ENCODE data around the gene LVRN. TPM values are rescaled to one million over a fixed set of nuclear protein-coding genes. Genes with fewer than 3 reads are reported as not detected.
A peak's percentile ranks its signal among the peaks of the same experiment; 100 is the strongest.

LVRN gene
- total and polyA plus RNA-seq, 2 of the 13 experiments (the other 11 are each of a cell fraction or from before 2014, with no cell fraction given) = 0.09 to 0.20 TPM

DNA sequence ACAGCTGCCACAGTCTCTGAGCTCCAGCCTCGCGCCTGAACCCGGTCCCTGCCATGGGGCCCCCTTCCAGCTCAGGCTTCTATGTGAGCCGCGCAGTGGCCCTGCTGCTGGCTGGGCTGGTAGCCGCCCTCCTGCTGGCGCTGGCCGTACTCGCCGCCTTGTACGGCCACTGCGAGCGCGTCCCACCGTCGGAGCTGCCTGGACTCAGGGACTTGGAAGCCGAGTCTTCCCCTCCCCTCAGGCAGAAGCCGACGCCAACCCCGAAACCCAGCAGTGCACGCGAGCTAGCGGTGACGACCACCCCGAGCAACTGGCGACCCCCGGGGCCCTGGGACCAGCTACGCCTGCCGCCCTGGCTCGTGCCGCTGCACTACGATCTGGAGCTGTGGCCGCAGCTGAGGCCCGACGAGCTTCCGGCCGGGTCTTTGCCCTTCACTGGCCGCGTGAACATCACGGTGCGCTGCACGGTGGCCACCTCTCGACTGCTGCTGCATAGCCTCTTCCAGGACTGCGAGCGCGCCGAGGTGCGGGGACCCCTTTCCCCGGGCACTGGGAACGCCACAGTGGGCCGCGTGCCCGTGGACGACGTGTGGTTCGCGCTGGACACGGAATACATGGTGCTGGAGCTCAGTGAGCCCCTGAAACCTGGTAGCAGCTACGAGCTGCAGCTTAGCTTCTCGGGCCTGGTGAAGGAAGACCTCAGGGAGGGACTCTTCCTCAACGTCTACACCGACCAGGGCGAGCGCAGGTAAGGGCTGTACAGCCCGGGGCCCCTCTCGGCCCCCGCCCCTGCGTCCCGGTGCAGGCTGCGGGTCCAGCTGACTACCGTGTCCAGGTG, 509 bp downstream of the LVRN start (continued):
- TF ChIP-seq ZNF501 (CRISPR knock-in tag; IDR thresholded peaks at IDR 0.05) (no peak), NR1H2 (CRISPR knock-in tag; IDR thresholded peaks at IDR 0.05; ENCODE audit: borderline replicate concordance, low read depth) (no peak), MXD4 (CRISPR knock-in tag; IDR thresholded peaks at IDR 0.05) (no peak), ATF1 (CRISPR knock-in tag; IDR thresholded peaks at IDR 0.05) (no peak), HOXD1 (CRISPR knock-in tag; IDR thresholded peaks at IDR 0.05) (no peak), HOXA7 (CRISPR knock-in tag; IDR thresholded peaks at IDR 0.05) (no peak), SNRNP70 (IDR thresholded peaks at IDR 0.05; ENCODE audit: low read depth, low read length) (no peak), RXRA (CRISPR knock-in tag; IDR thresholded peaks at IDR 0.05) (no peak), HMG20B (CRISPR knock-in tag; conservative IDR thresholded peaks at IDR 0.05) (no peak)
- TF ChIP-seq, protein P1, sequence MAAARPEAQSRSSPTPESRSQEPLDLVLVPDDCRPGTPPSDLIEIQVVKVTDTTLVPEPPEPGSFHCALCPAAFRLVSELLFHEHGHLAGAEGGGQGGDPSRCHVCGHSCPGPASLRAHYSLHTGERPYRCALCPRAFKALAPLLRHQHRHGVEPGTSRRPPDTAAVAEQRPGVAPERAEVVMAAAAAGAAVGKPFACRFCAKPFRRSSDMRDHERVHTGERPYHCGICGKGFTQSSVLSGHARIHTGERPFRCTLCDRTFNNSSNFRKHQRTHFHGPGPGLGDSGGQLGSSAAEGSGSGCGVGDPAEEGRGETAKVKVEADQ (CRISPR knock-in tag; IDR thresholded peaks at IDR 0.05; ENCODE audit: borderline replicate concordance) = no peak
- TF ChIP-seq, protein P2, sequence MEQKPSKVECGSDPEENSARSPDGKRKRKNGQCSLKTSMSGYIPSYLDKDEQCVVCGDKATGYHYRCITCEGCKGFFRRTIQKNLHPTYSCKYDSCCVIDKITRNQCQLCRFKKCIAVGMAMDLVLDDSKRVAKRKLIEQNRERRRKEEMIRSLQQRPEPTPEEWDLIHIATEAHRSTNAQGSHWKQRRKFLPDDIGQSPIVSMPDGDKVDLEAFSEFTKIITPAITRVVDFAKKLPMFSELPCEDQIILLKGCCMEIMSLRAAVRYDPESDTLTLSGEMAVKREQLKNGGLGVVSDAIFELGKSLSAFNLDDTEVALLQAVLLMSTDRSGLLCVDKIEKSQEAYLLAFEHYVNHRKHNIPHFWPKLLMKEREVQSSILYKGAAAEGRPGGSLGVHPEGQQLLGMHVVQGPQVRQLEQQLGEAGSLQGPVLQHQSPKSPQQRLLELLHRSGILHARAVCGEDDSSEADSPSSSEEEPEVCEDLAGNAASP (CRISPR knock-in tag; IDR thresholded peaks at IDR 0.05; ENCODE audit: borderline replicate concordance) = no peak
- TF ChIP-seq, protein P3, sequence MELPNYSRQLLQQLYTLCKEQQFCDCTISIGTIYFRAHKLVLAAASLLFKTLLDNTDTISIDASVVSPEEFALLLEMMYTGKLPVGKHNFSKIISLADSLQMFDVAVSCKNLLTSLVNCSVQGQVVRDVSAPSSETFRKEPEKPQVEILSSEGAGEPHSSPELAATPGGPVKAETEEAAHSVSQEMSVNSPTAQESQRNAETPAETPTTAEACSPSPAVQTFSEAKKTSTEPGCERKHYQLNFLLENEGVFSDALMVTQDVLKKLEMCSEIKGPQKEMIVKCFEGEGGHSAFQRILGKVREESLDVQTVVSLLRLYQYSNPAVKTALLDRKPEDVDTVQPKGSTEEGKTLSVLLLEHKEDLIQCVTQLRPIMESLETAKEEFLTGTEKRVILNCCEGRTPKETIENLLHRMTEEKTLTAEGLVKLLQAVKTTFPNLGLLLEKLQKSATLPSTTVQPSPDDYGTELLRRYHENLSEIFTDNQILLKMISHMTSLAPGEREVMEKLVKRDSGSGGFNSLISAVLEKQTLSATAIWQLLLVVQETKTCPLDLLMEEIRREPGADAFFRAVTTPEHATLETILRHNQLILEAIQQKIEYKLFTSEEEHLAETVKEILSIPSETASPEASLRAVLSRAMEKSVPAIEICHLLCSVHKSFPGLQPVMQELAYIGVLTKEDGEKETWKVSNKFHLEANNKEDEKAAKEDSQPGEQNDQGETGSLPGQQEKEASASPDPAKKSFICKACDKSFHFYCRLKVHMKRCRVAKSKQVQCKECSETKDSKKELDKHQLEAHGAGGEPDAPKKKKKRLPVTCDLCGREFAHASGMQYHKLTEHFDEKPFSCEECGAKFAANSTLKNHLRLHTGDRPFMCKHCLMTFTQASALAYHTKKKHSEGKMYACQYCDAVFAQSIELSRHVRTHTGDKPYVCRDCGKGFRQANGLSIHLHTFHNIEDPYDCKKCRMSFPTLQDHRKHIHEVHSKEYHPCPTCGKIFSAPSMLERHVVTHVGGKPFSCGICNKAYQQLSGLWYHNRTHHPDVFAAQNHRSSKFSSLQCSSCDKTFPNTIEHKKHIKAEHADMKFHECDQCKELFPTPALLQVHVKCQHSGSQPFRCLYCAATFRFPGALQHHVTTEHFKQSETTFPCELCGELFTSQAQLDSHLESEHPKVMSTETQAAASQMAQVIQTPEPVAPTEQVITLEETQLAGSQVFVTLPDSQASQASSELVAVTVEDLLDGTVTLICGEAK (IDR thresholded peaks at IDR 0.05) = no peak
- TF ChIP-seq, protein P3 (CRISPR knock-in tag; IDR thresholded peaks at IDR 0.05) = peak; percentile 36; the same call in 1 of the 2 replicates
- TF ChIP-seq, protein P4, sequence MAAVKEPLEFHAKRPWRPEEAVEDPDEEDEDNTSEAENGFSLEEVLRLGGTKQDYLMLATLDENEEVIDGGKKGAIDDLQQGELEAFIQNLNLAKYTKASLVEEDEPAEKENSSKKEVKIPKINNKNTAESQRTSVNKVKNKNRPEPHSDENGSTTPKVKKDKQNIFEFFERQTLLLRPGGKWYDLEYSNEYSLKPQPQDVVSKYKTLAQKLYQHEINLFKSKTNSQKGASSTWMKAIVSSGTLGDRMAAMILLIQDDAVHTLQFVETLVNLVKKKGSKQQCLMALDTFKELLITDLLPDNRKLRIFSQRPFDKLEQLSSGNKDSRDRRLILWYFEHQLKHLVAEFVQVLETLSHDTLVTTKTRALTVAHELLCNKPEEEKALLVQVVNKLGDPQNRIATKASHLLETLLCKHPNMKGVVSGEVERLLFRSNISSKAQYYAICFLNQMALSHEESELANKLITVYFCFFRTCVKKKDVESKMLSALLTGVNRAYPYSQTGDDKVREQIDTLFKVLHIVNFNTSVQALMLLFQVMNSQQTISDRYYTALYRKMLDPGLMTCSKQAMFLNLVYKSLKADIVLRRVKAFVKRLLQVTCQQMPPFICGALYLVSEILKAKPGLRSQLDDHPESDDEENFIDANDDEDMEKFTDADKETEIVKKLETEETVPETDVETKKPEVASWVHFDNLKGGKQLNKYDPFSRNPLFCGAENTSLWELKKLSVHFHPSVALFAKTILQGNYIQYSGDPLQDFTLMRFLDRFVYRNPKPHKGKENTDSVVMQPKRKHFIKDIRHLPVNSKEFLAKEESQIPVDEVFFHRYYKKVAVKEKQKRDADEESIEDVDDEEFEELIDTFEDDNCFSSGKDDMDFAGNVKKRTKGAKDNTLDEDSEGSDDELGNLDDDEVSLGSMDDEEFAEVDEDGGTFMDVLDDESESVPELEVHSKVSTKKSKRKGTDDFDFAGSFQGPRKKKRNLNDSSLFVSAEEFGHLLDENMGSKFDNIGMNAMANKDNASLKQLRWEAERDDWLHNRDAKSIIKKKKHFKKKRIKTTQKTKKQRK (IDR thresholded peaks at IDR 0.05; ENCODE audit: low read length) = no peak
